Testis (tissue), 2 donors: ENCODE data around the gene NFIA.

Experiments
- POLR2A ChIP-seq: fragments of 450-650 bp; IDR thresholded peaks from one replicate; pipeline ENCODE4 v1.6.1; 2017; ENCODE audit warnings: antibody characterized with exemption, mild to moderate bottlenecking, moderate library complexity
- TF ChIP-seq, protein P1 (sequence below), 3 experiments: fragments of 450-650 bp in 2 of 3; fragments of 200-600 bp in 1 of 3; sonication (generic) in 1 of 3; IDR thresholded peaks; one replicate each; pipeline ENCODE4 v1.5.1; 2016 to 2019; ENCODE audit warnings: antibody characterized with exemption in 3 of 3, mild to moderate bottlenecking in 2 of 3, moderate library complexity in 1 of 3

DNA sequence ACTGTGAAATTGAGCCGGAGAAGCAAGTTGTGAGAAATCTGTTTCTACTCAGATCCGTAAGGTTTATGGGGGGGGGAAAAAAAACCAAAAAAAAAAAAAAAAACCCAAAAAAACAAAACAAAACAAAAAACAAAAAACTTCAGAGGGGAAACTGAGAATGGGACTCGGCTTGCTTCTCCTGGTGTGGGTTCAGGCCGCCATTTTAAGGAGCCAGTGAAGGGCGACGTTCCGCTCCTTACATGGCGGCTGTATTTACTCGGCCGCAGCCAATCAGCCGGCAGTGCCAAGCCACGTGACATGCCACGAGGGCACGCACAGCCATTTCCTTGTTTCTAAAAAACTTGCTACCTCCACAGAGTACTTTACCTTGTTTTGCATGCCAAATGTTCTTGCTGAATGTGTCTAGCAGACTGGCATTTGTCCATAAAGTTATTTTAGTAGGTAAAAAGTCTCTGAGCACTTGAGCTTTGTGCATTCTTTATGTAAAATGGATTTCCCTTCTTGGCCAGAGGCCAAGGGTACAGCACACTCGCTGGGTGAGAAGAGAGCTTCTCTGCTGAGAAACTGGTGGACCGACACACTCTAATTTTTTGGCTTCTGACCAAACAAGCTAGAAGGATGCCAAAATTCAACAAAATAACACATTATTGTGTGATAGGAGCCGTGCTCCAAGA is 101.8 kb downstream of the NFIA start:
- TF ChIP-seq, protein P1, sequence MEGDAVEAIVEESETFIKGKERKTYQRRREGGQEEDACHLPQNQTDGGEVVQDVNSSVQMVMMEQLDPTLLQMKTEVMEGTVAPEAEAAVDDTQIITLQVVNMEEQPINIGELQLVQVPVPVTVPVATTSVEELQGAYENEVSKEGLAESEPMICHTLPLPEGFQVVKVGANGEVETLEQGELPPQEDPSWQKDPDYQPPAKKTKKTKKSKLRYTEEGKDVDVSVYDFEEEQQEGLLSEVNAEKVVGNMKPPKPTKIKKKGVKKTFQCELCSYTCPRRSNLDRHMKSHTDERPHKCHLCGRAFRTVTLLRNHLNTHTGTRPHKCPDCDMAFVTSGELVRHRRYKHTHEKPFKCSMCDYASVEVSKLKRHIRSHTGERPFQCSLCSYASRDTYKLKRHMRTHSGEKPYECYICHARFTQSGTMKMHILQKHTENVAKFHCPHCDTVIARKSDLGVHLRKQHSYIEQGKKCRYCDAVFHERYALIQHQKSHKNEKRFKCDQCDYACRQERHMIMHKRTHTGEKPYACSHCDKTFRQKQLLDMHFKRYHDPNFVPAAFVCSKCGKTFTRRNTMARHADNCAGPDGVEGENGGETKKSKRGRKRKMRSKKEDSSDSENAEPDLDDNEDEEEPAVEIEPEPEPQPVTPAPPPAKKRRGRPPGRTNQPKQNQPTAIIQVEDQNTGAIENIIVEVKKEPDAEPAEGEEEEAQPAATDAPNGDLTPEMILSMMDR (IDR thresholded peaks at IDR 0.05) = no peak
- no peak for TF ChIP-seq POLR2A
